HepG2 (cell line): ENCODE data around the gene SFXN5. TPM values are rescaled to one million over a fixed set of nuclear protein-coding genes. Genes with fewer than 3 reads are reported as not detected.
A peak's percentile ranks its signal among the peaks of the same experiment; 100 is the strongest.

ENCODE experiments used
- CENPBD1 ChIP-seq: sonication (generic); formaldehyde crosslinking; IDR thresholded peaks from 2 replicates; pipeline ENCODE4 v1.8.0; 2022; ENCODE audit warnings: missing genetic modification reagents, low read depth, mild to moderate bottlenecking, borderline replicate concordance
- HHEX ChIP-seq: IDR thresholded peaks from 2 replicates; pipeline ENCODE4 v1.6.1; 2016; ENCODE audit warnings: control low read depth
- HMG20A ChIP-seq: IDR thresholded peaks from 2 replicates; pipeline ENCODE4 v1.6.1; 2016; ENCODE audit warnings: borderline replicate concordance
- HNF4A ChIP-seq: sonication (generic); formaldehyde crosslinking; IDR thresholded peaks from 2 replicates; pipeline ENCODE4 v1.4.0; 2020; ENCODE audit warnings: missing genetic modification reagents
- KDM3A ChIP-seq: IDR thresholded peaks from 2 replicates; pipeline ENCODE4 v1.6.1; 2018; ENCODE audit warnings: low read depth, missing compliant biosample characterization
- MIER3 ChIP-seq: IDR thresholded peaks from 2 replicates; pipeline ENCODE4 v1.6.1; 2016; ENCODE audit warnings: missing compliant biosample characterization, borderline replicate concordance
- MTF2 ChIP-seq: sonication (generic); formaldehyde crosslinking; IDR thresholded peaks from 2 replicates; pipeline ENCODE4 v1.5.0; 2020; ENCODE audit warnings: missing genetic modification reagents, borderline replicate concordance
- NR2C2 ChIP-seq: sonication (generic); formaldehyde crosslinking; IDR thresholded peaks from 2 replicates; pipeline ENCODE4 v1.4.0; 2020; ENCODE audit warnings: missing genetic modification reagents, mild to moderate bottlenecking, moderate library complexity, borderline replicate concordance
- NRL ChIP-seq: sonication (generic); formaldehyde crosslinking; IDR thresholded peaks from 2 replicates; pipeline ENCODE4 v1.5.0; 2020; ENCODE audit warnings: missing genetic modification reagents, mild to moderate bottlenecking, moderate library complexity, borderline replicate concordance
- PHF5A ChIP-seq: IDR thresholded peaks from one replicate; pipeline ENCODE4 v1.6.1; 2018; ENCODE audit warnings: low read depth, missing genetic modification reagents; ENCODE audit not compliant: unreplicated experiment
- SNAPC2 ChIP-seq: sonication (generic); formaldehyde crosslinking; IDR thresholded peaks from 2 replicates; pipeline ENCODE4 v1.8.1; 2022; ENCODE audit warnings: mild to moderate bottlenecking, missing genetic modification reagents
- SP5 ChIP-seq: IDR thresholded peaks from 2 replicates; pipeline ENCODE4 v1.6.1; 2016; ENCODE audit warnings: low read depth, borderline replicate concordance
- STAT6 ChIP-seq: sonication (generic); formaldehyde crosslinking; IDR thresholded peaks from 2 replicates; pipeline ENCODE4 v1.4.0; 2020; ENCODE audit warnings: missing genetic modification reagents, mild to moderate bottlenecking, borderline replicate concordance
- TCF7 ChIP-seq: sonication (generic); IDR thresholded peaks from 2 replicates; pipeline ENCODE4 v1.6.1; 2016; ENCODE audit warnings: antibody characterized with exemption, low read depth
- TFE3 ChIP-seq: IDR thresholded peaks from 2 replicates; pipeline ENCODE4 v1.6.1; 2016
- ZNF160 ChIP-seq: sonication (generic); formaldehyde crosslinking; IDR thresholded peaks from 2 replicates; pipeline ENCODE4 v1.8.0; 2022; ENCODE audit warnings: mild to moderate bottlenecking, inconsistent platforms, missing genetic modification reagents
- ZNF274 ChIP-seq: sonication (generic); formaldehyde crosslinking; IDR thresholded peaks from 2 replicates; pipeline ENCODE4 v1.5.1; 2020; ENCODE audit warnings: mild to moderate bottlenecking, missing genetic modification reagents
- ZNF510 ChIP-seq: sonication (generic); formaldehyde crosslinking; IDR thresholded peaks from 2 replicates; pipeline ENCODE4 v1.4.0; 2020; ENCODE audit warnings: low read depth, mild to moderate bottlenecking, missing genetic modification reagents
- ZNF614 ChIP-seq: IDR thresholded peaks from 2 replicates; pipeline ENCODE4 v1.6.1; 2018; ENCODE audit warnings: missing biosample characterization, missing genetic modification reagents, inconsistent platforms, borderline replicate concordance
- ZNF710 ChIP-seq: sonication (generic); formaldehyde crosslinking; IDR thresholded peaks from 2 replicates; pipeline ENCODE4 v1.5.0; 2020; ENCODE audit warnings: mild to moderate bottlenecking, missing genetic modification reagents, borderline replicate concordance
- ZNF780A ChIP-seq: sonication (generic); formaldehyde crosslinking; IDR thresholded peaks from 2 replicates; pipeline ENCODE4 v1.8.0; 2022; ENCODE audit warnings: mild to moderate bottlenecking, missing genetic modification reagents, moderate library complexity
- polyA plus RNA-seq, 8 experiments: library from polyadenylated mRNA; depleted of rRNA in 3 of 8; stranded (reverse) in 7 of 8; unstranded in 1 of 8; fragments of >200 nt; fragmentation: Illumina TruSeq in 4 of 8; extraction: Trizol in 4 of 8; gene quantifications; 2 replicates each; pipeline versions ENCODE4 v1.2.1 to v1.2.3, GENCODE V29; 2011 to 2016; ENCODE audit warnings: low read depth in 4 of 8, missing spikeins in 1 of 8, mixed read lengths in 1 of 8; ENCODE audit not compliant: insufficient read depth in 1 of 8
- total RNA-seq, 5 experiments: library from RNA; depleted of rRNA; stranded (reverse); fragments of >200 nt; fragmentation: Illumina TruSeq; extraction: Trizol; gene quantifications; 2 replicates each; pipeline ENCODE4 v1.2.3, GENCODE V29; 2016; ENCODE audit warnings: low read depth in 1 of 5

The SFXN5 gene
- total and polyA plus RNA-seq, 2 of the 13 experiments (the other 11 are each of a cell fraction or from before 2014, with no cell fraction given): 34.9 to 37.4 TPM

- TF ChIP-seq STAT6 (CRISPR knock-in tag) (peak; percentile 70; the same call in 1 of the 2 replicates), CENPBD1 (no peak), HNF4A (CRISPR knock-in tag) (peak; percentile 23; the same call in 1 of the 2 replicates), MTF2 (peak; percentile 65), ZNF780A (CRISPR knock-in tag) (peak; percentile 70; the same call in 1 of the 2 replicates), NRL (CRISPR knock-in tag) (peak; percentile 87), PHF5A (CRISPR knock-in tag) (no peak), SP5 (CRISPR knock-in tag) (peak; percentile 34; the same call in 1 of the 2 replicates), TCF7 (no peak; the same call in 1 of the 2 replicates), MIER3 (peak; percentile 73; the same call in 1 of the 2 replicates), ZNF274 (peak; percentile 91), ZNF710 (CRISPR knock-in tag) (no peak), ZNF160 (CRISPR knock-in tag) (0 out of 2 replicates have a peak, but pooled peaks have one; percentile 40), KDM3A (CRISPR knock-in tag) (peak; percentile 83), NR2C2 (CRISPR knock-in tag) (peak; percentile 91), SNAPC2 (CRISPR knock-in tag) (peak; percentile 55; the same call in 1 of the 2 replicates), HMG20A (CRISPR knock-in tag) (peak; percentile 23; the same call in 1 of the 2 replicates), ZNF510 (peak; percentile 32; the same call in 1 of the 2 replicates), ZNF614 (0 out of 2 replicates have a peak, but pooled peaks have one; percentile 51), HHEX (0 out of 2 replicates have a peak, but pooled peaks have one; percentile 12), TFE3 (CRISPR knock-in tag) (0 out of 2 replicates have a peak, but pooled peaks have one; percentile 8)
Measured at GRCh38 chr2:73071360-73072128, at the start of gene SFXN5 (continued).
